ENCODE measurements around the gene MRPL45.

Gene MRPL45

GRCh38 chr17:38325221-38325851 is 28.4 kb downstream of the MRPL45 start:
- no peak for DNase-seq

GRCh38 chr17:38326996-38327792 is 30.2 kb downstream of the MRPL45 start:
- no peak for DNase-seq

- no peak for DNase-seq
Measured at GRCh38 chr17:38327936-38328335, 31.0 kb downstream of the MRPL45 start.

GRCh38 chr17:38328620-38329019 is 31.7 kb downstream of the MRPL45 start:
- no peak for DNase-seq

GRCh38 chr17:38329284-38329683 is 32.3 kb downstream of the MRPL45 start:
- DNase-seq: no peak

GRCh38 chr17:38329808-38330730 is 33.1 kb downstream of the MRPL45 start:
- DNase-seq: no peak

- DNase-seq: no peak
Measured at GRCh38 chr17:38330941-38331411, 34.0 kb downstream of the MRPL45 start.

- DNase-seq: no peak
Measured at GRCh38 chr17:38332735-38333134, 35.8 kb downstream of the MRPL45 start.

- DNase-seq: no peak
Measured at GRCh38 chr17:38333635-38334295, 36.8 kb downstream of the MRPL45 start.

GRCh38 chr17:38334480-38335364 is 37.8 kb downstream of the MRPL45 start:
- DNase-seq: no peak

- DNase-seq: no peak
Measured at GRCh38 chr17:38336838-38337237, 39.9 kb downstream of the MRPL45 start.

GRCh38 chr17:38338053-38338452 is 41.1 kb downstream of the MRPL45 start:
- DNase-seq: no peak

GRCh38 chr17:38338535-38338934 is 41.6 kb downstream of the MRPL45 start:
- DNase-seq: no peak

GRCh38 chr17:38339891-38340290 is 42.9 kb downstream of the MRPL45 start:
- DNase-seq: no peak

GRCh38 chr17:38341035-38341721 is 44.2 kb downstream of the MRPL45 start:
- no peak for DNase-seq

GRCh38 chr17:38342886-38343607 is 46.1 kb downstream of the MRPL45 start:
- DNase-seq: no peak

GRCh38 chr17:38343608-38344419 is 46.8 kb downstream of the MRPL45 start, which contains the start of gene GPR179:
TSS of gene GPR179 (minus strand) at chr17:38343956. CDS start at chr17:38343789, 167 bp downstream.
- no peak for DNase-seq

GRCh38 chr17:38344420-38344745 is 47.4 kb downstream of the MRPL45 start:
- DNase-seq: no peak

- no peak for DNase-seq
Measured at GRCh38 chr17:38345743-38346142, 48.8 kb downstream of the MRPL45 start.

Measured in activated CD4-positive, alpha-beta T cell treated with anti-CD3 and anti-CD28 coated beads for 1 hour (primary cell).